H9 (cell line): ENCODE results near the gene SAXO2. TPM values are rescaled to one million over a fixed set of nuclear protein-coding genes. Genes with fewer than 3 reads are reported as not detected.

ENCODE experiments used
- DNase-seq: peaks from one replicate; pipeline ENCODE4 v3.0.0-alpha.2; 2017
- H2AFZ ChIP-seq: one replicate; pipeline ENCODE4 v1.6.1; 2013; ENCODE audit warnings: mild to moderate bottlenecking, low read length, control low read depth, moderate library complexity
- H2AK5ac ChIP-seq: 2 replicates; pipeline ENCODE4 v1.6.1; 2013; ENCODE audit warnings: low read length, control low read depth, mixed read lengths; ENCODE audit not compliant: insufficient read length
- H2BK120ac ChIP-seq: one replicate; pipeline ENCODE4 v1.6.1; 2013; ENCODE audit warnings: low read depth, mild to moderate bottlenecking, low read length, control low read depth, inconsistent platforms; ENCODE audit not compliant: poor library complexity, severe bottlenecking
- H2BK12ac ChIP-seq: 2 replicates; pipeline ENCODE4 v1.6.1; 2013; ENCODE audit warnings: low read length, control low read depth, mixed read lengths, low read depth; ENCODE audit not compliant: insufficient read length
- H2BK15ac ChIP-seq: 2 replicates; pipeline ENCODE4 v1.6.1; 2013; ENCODE audit warnings: low read depth, low read length, control low read depth
- H2BK20ac ChIP-seq: one replicate; pipeline ENCODE4 v1.6.1; 2013; ENCODE audit warnings: low read depth, mild to moderate bottlenecking, low read length, control low read depth, inconsistent platforms; ENCODE audit not compliant: poor library complexity, severe bottlenecking
- H2BK5ac ChIP-seq: 2 replicates; pipeline ENCODE4 v1.6.1; 2013; ENCODE audit warnings: low read length, control low read depth, mixed read lengths; ENCODE audit not compliant: insufficient read length
- H3K14ac ChIP-seq: 2 replicates; pipeline ENCODE4 v1.6.1; 2013; ENCODE audit warnings: low read length, control low read depth; ENCODE audit not compliant: insufficient read depth
- H3K18ac ChIP-seq: 2 replicates; pipeline ENCODE4 v1.6.1; 2013; ENCODE audit warnings: low read depth, mild to moderate bottlenecking, mixed read lengths, low read length, control low read depth; ENCODE audit not compliant: insufficient read length
- H3K23ac ChIP-seq: 2 replicates; pipeline ENCODE4 v1.6.1; 2013; ENCODE audit warnings: low read length, control low read depth, mixed read lengths, low read depth; ENCODE audit not compliant: insufficient read length
- H3K23me2 ChIP-seq: 2 replicates; pipeline ENCODE4 v1.6.1; 2013; ENCODE audit warnings: low read depth, mild to moderate bottlenecking, mixed read lengths, low read length, control low read depth; ENCODE audit not compliant: insufficient read length, poor library complexity, severe bottlenecking
- H3K27ac ChIP-seq: 2 replicates; pipeline ENCODE4 v1.5.1; 2013; ENCODE audit warnings: low read length, control low read depth, mixed read lengths, low read depth; ENCODE audit not compliant: insufficient read length
- H3K27me3 ChIP-seq: 2 replicates; pipeline ENCODE4 v1.6.1; 2013; ENCODE audit warnings: low read length, control low read depth, inconsistent platforms; ENCODE audit not compliant: insufficient read depth
- H3K4ac ChIP-seq: 2 replicates; pipeline ENCODE4 v1.6.1; 2013; ENCODE audit warnings: low read depth, mild to moderate bottlenecking, control low read depth, inconsistent platforms, low read length, moderate library complexity
- H3K4me1 ChIP-seq: 2 replicates; pipeline ENCODE4 v1.6.1; 2013; ENCODE audit warnings: low read length, control low read depth, inconsistent platforms; ENCODE audit not compliant: insufficient read depth
- H3K4me2 ChIP-seq: 2 replicates; pipeline ENCODE4 v1.6.1; 2013; ENCODE audit warnings: low read length, control low read depth, mixed read lengths; ENCODE audit not compliant: insufficient read length, insufficient read depth
- H3K56ac ChIP-seq: 2 replicates; pipeline ENCODE4 v1.6.1; 2013; ENCODE audit warnings: low read depth, mild to moderate bottlenecking, mixed read lengths, low read length, control low read depth; ENCODE audit not compliant: insufficient read length
- H3K79me1 ChIP-seq: 2 replicates; pipeline ENCODE4 v1.6.1; 2013; ENCODE audit warnings: low read depth, mild to moderate bottlenecking, moderate library complexity, low read length, control low read depth, inconsistent platforms; ENCODE audit not compliant: insufficient read depth, poor library complexity, severe bottlenecking
- H3K79me2 ChIP-seq: 2 replicates; pipeline ENCODE4 v1.6.1; 2013; ENCODE audit warnings: low read length, control low read depth, inconsistent platforms; ENCODE audit not compliant: insufficient read depth
- H3K9ac ChIP-seq: 2 replicates; pipeline ENCODE4 v1.6.1; 2013; ENCODE audit warnings: low read length, control low read depth, mixed read lengths; ENCODE audit not compliant: insufficient read length; ENCODE audit errors: extremely low read depth
- H3K9me3 ChIP-seq: one replicate; pipeline ENCODE4 v1.6.1; 2013; ENCODE audit warnings: low read depth, low read length, inconsistent platforms; ENCODE audit not compliant: control insufficient read depth
- H3T11ph ChIP-seq: one replicate; pipeline ENCODE4 v1.6.1; 2013; ENCODE audit warnings: mild to moderate bottlenecking, low read length, control low read depth, inconsistent platforms
- H4K20me1 ChIP-seq: one replicate; pipeline ENCODE4 v1.6.1; 2013; ENCODE audit not compliant: control insufficient read depth, insufficient read length, insufficient read depth
- H4K5ac ChIP-seq: 2 replicates; pipeline ENCODE4 v1.6.1; 2013; ENCODE audit warnings: low read depth, mild to moderate bottlenecking, mixed read lengths, low read length, control low read depth; ENCODE audit not compliant: insufficient read length
- H4K8ac ChIP-seq: replicated peaks from 2 replicates; pipeline ENCODE4 v1.6.1; 2013; ENCODE audit warnings: low read length, control low read depth, mixed read lengths, low read depth; ENCODE audit not compliant: insufficient read length
- H4K91ac ChIP-seq: 2 replicates; pipeline ENCODE4 v1.6.1; 2013; ENCODE audit warnings: low read depth, mild to moderate bottlenecking, moderate library complexity, mixed read lengths, low read length, control low read depth; ENCODE audit not compliant: insufficient read length
- H3K27ac Mint-ChIP-seq, 3 experiments: 2 replicates in 2 of 3; 3 replicates in 1 of 3; pipeline ENCODE4 v1.8.0; 2020 to 2021; ENCODE audit warnings: mixed read lengths in 3 of 3, mild to moderate bottlenecking in 1 of 3, moderate library complexity in 1 of 3
- H3K27me3 Mint-ChIP-seq: 2 replicates; pipeline ENCODE4 v1.8.0; 2021; ENCODE audit warnings: low read depth, mild to moderate bottlenecking, moderate library complexity, mixed read lengths
- H3K36me3 Mint-ChIP-seq, 3 experiments: 2 replicates in 2 of 3; 3 replicates in 1 of 3; pipeline ENCODE4 v1.8.0; 2020 to 2021; ENCODE audit warnings: low read depth in 3 of 3, mixed read lengths in 3 of 3; ENCODE audit not compliant: insufficient read depth in 1 of 3
- H3K4me1 Mint-ChIP-seq, 2 experiments: 2 replicates each; pipeline ENCODE4 v1.8.0; 2020; ENCODE audit warnings: mixed read lengths in 2 of 2
- H3K4me3 Mint-ChIP-seq, 2 experiments: 2 replicates in 1 of 2; 3 replicates in 1 of 2; pipeline ENCODE4 v1.8.0; 2020 to 2021; ENCODE audit warnings: mild to moderate bottlenecking in 2 of 2, mixed read lengths in 2 of 2, moderate library complexity in 1 of 2
- H3K9me3 Mint-ChIP-seq, 2 experiments: 2 replicates in 1 of 2; 3 replicates in 1 of 2; pipeline ENCODE4 v1.8.0; 2020; ENCODE audit warnings: mild to moderate bottlenecking in 2 of 2, mixed read lengths in 2 of 2, moderate library complexity in 1 of 2
- CTCF ChIP-seq: fragments of 200-600 bp; sonication (generic); conservative IDR thresholded peaks from 3 replicates; pipeline ENCODE4 v1.8.0; 2021; ENCODE audit warnings: antibody characterized with exemption, mild to moderate bottlenecking
- WGBS: extraction: QIAGEN DNeasy Blood & Tissue Kit; methylation state at CpG from one replicate; pipeline ENCODE4 v1.1.7; 2013; ENCODE audit warnings: missing lambda C conversion rate, low lambda C conversion rate, mixed read lengths; ENCODE audit not compliant: insufficient read length; ENCODE audit errors: extremely low coverage; 5-methylcytosine and 5-hydroxymethylcytosine counted together
- total RNA-seq: library from RNA; stranded (reverse); gene quantifications from 2 replicates; pipeline ENCODE4 v1.2.1, GENCODE V29; 2021

SAXO2 gene
- total RNA-seq, 1 experiment from 2014 or later = 3.1 TPM

GRCh38 chr15:82304778-82305090 lies 42.1 kb downstream of the SAXO2 start:
- Histone ChIP-seq H3T11ph (no peak overlapping the region), H4K20me1 (no peaks in the 10 kb centered on the region), H2BK5ac (no peak overlapping the region), H3K18ac (no peak overlapping the region), H3K9me3 (no peaks in the 10 kb centered on the region), H2BK120ac (no peak overlapping the region), H3K23me2 (no peaks in the 10 kb centered on the region), H2AFZ (no peak overlapping the region), H4K91ac (no peak overlapping the region), H3K27ac (no peak overlapping the region), H3K27me3 (no peaks in the 10 kb centered on the region), H3K79me1 (no peaks in the 10 kb centered on the region), H2BK15ac (no peak overlapping the region), H3K4me2 (no peak overlapping the region), H4K8ac (no peak overlapping the region), H3K9ac (no peak overlapping the region), H3K14ac (no peak overlapping the region), H3K79me2 (no peaks in the 10 kb centered on the region), H3K23ac (no peak overlapping the region), H4K5ac (no peak overlapping the region), H3K4me1 (no peaks in the 10 kb centered on the region), H2BK20ac (no peak overlapping the region), H2BK12ac (no peak overlapping the region), H3K56ac (no peak overlapping the region), H2AK5ac (no peak overlapping the region), H3K4ac (no peak overlapping the region)
- Mint-ChIP-seq H3K27ac (0 out of 7 replicates have a peak overlapping the region, but pooled peaks of 1 of the 3 experiments have one; percentile 52), H3K4me3 (no peak overlapping the region), H3K36me3 (no peaks in the 10 kb centered on the region), H3K27me3 (no peaks in the 10 kb centered on the region; the same call in 1 of the 2 replicates), H3K9me3 (peaks cover 0 to under 1% of the 10 kb centered on the region in 2 experiments; a peak in 1 of 5 replicates), H3K4me1 (no peaks in the 10 kb centered on the region)
- DNase-seq = no peak
- peak; percentile 20; the same call in 2 of the 3 replicates for TF ChIP-seq CTCF
- WGBS = no CpG with 5 or more reads among the region's 4 CpGs
